GM12878 (cell line): ENCODE results near the gene MED25. TPM values are rescaled to one million over a fixed set of nuclear protein-coding genes. Genes with fewer than 3 reads are reported as not detected.

Experiments
- ATAC-seq: fragments of 200-7000 bp; cut with Tn5 transposase; 3 replicates; pipeline ENCODE4 v1.9.1; 2020; ENCODE audit warnings: mild to moderate bottlenecking, moderate library complexity
- BruUV-seq: library from RNA; stranded (reverse); fragments of 400-500 nt; replicated peaks from 2 replicates; lab custom pipeline; 2021; lab: Mats Ljungman, UMichigan
- CTCF ChIA-PET: fragments of 300-600 bp; sonication (Branson Sonifier 250); formaldehyde crosslinking; extraction: SDS; loops from one replicate; lab custom pipeline; 2021; ENCODE audit warnings: inconsistent platforms; lab: Yijun Ruan, JAX
- POLR2A ChIA-PET: fragments of 350-600 bp; formaldehyde crosslinking; extraction: SDS; loops from one replicate; lab custom pipeline; 2021; ENCODE audit warnings: inconsistent platforms; lab: Charles Lee
- RAD21 ChIA-PET: fragments of 300-600 bp; sonication (Branson Sonifier 250); formaldehyde crosslinking; loops from one replicate; lab custom pipeline; 2023; ENCODE audit warnings: antibody characterized with exemption; ENCODE audit not compliant: unreplicated experiment; lab: Charles Lee
- SMC1A ChIA-PET: fragments of 300-600 bp; sonication (Branson Sonifier 250); formaldehyde crosslinking; loops from one replicate; lab custom pipeline; 2023; ENCODE audit not compliant: unreplicated experiment, uncharacterized antibody; lab: Charles Lee
- DNase-seq: peaks from one replicate; pipeline ENCODE4 v3.0.0-alpha.2; 2011; ENCODE audit warnings: low read depth, low spot score
- FAIRE-seq: peaks from 3 replicates; lab custom pipeline; 2011; peaks lifted over from hg19 to GRCh38; lab: Jason Lieb, UNC
- H2AFZ ChIP-seq: 2 replicates; pipeline ENCODE4 v1.6.0; 2011; ENCODE audit warnings: low read depth, low read length, control low read depth; ENCODE audit not compliant: control insufficient read depth
- H3K27ac ChIP-seq: 2 replicates; pipeline ENCODE4 v1.5.1; 2011; ENCODE audit warnings: control low read depth; ENCODE audit not compliant: control insufficient read depth, insufficient read depth
- H3K27me3 ChIP-seq, 2 experiments: replicated peaks in 1 of 2; 2 replicates each; pipeline versions ENCODE4 v1.6.0 to v1.6.1; 2011; ENCODE audit warnings: low read length in 1 of 2; ENCODE audit not compliant: control insufficient read depth in 2 of 2, insufficient read depth in 2 of 2
- H3K36me3 ChIP-seq, 2 experiments: 2 replicates each; pipeline ENCODE4 v1.5.1; 2011; ENCODE audit warnings: low read length in 1 of 2; ENCODE audit not compliant: control insufficient read depth in 2 of 2, insufficient read depth in 2 of 2
- H3K4me1 ChIP-seq: 2 replicates; pipeline ENCODE4 v1.6.1; 2011; ENCODE audit warnings: mild to moderate bottlenecking, low read length, moderate library complexity, mixed read lengths; ENCODE audit not compliant: control insufficient read depth, insufficient read depth
- H3K4me2 ChIP-seq: 2 replicates; pipeline ENCODE4 v1.6.0; 2011; ENCODE audit warnings: control low read depth; ENCODE audit not compliant: control insufficient read depth, insufficient read depth
- H3K4me3 ChIP-seq: fragments of 200-600 bp; sonication (generic); 2 replicates; pipeline ENCODE4 v1.5.1; 2016
- H3K79me2 ChIP-seq: 2 replicates; pipeline ENCODE4 v1.6.0; 2011; ENCODE audit warnings: low read length; ENCODE audit not compliant: control insufficient read depth, insufficient read depth
- H3K9ac ChIP-seq: 2 replicates; pipeline ENCODE4 v1.8.0; 2011; ENCODE audit warnings: low read length, control low read depth, mixed read lengths; ENCODE audit not compliant: control insufficient read depth, insufficient read depth
- H3K9me3 ChIP-seq: replicated peaks from 3 replicates; pipeline ENCODE4 v1.5.1; 2011; ENCODE audit warnings: mild to moderate bottlenecking, low read length; ENCODE audit not compliant: control insufficient read depth, insufficient read depth
- H4K20me1 ChIP-seq: 2 replicates; pipeline ENCODE4 v1.6.0; 2011; ENCODE audit not compliant: control insufficient read depth, insufficient read depth
- CBX5 ChIP-seq: sonication (generic); IDR thresholded peaks from 2 replicates; pipeline ENCODE4 v1.6.1; 2016; ENCODE audit warnings: low read depth, moderate library complexity, mild to moderate bottlenecking, inconsistent platforms
- CEBPB ChIP-seq, 2 experiments: fragments of 150-350 bp in 1 of 2; IDR thresholded peaks; 2 replicates each; pipeline ENCODE4 v1.6.1; 2012 to 2014; ENCODE audit warnings: low read depth in 2 of 2, low read length in 2 of 2, borderline replicate concordance in 1 of 2, inconsistent platforms in 1 of 2
- CHD1 ChIP-seq: IDR thresholded peaks from 2 replicates; pipeline ENCODE4 v1.6.1; 2012; ENCODE audit warnings: low read depth, low read length, improper control_type of control experiment
- DPF2 ChIP-seq: fragments of 450-650 bp; IDR thresholded peaks from 2 replicates; pipeline ENCODE4 v1.6.1; 2017; ENCODE audit warnings: mild to moderate bottlenecking
- HDGF ChIP-seq: fragments of 450-650 bp; IDR thresholded peaks from 2 replicates; pipeline ENCODE4 v1.6.1; 2016; ENCODE audit warnings: antibody characterized with exemption
- KDM1A ChIP-seq: fragments of 200-600 bp; sonication (generic); IDR thresholded peaks from 2 replicates; pipeline ENCODE4 v1.6.1; 2016; ENCODE audit warnings: borderline replicate concordance
- NFIC ChIP-seq: IDR thresholded peaks from 2 replicates; pipeline ENCODE4 v1.6.1; 2012; ENCODE audit warnings: low read depth, mild to moderate bottlenecking, inconsistent platforms, low read length, moderate library complexity
- NFYA ChIP-seq: IDR thresholded peaks from 2 replicates; pipeline ENCODE4 v1.6.1; 2011; ENCODE audit warnings: low read depth, mild to moderate bottlenecking, low read length, improper control_type of control experiment, borderline replicate concordance
- SIX5 ChIP-seq: IDR thresholded peaks from 2 replicates; pipeline ENCODE4 v1.6.1; 2011; ENCODE audit warnings: mild to moderate bottlenecking, low read depth, low read length, moderate library complexity; ENCODE audit not compliant: severe bottlenecking
- ZNF24 ChIP-seq: fragments of 450-650 bp; IDR thresholded peaks from 2 replicates; pipeline ENCODE4 v1.6.1; 2017; ENCODE audit warnings: antibody characterized with exemption, mild to moderate bottlenecking
- ZNF384 ChIP-seq: IDR thresholded peaks from 2 replicates; pipeline ENCODE4 v1.6.1; 2012; ENCODE audit warnings: low read depth, mild to moderate bottlenecking, low read length, improper control_type of control experiment, borderline replicate concordance
- WGBS: methylation state at CpG from one replicate; pipeline ENCODE4 v1.1.6; 2016; ENCODE audit warnings: low lambda C conversion rate; ENCODE audit not compliant: insufficient replicate concordance, insufficient coverage; ENCODE audit errors: missing lambda C conversion rate; 5-methylcytosine and 5-hydroxymethylcytosine counted together
- in situ Hi-C: fragments of 300-500 bp; cut with MboI; formaldehyde crosslinking; loops from 9 replicates; pipeline ENCODE4 v1.14.3; 2018; ENCODE audit warnings: mixed read lengths
- intact Hi-C: fragments of 100-400 bp; cut with micrococcal nuclease; formaldehyde crosslinking; loops from one replicate; pipeline ENCODE4 v1.14.2; 2022; ENCODE audit not compliant: unreplicated experiment
- polyA plus RNA-seq, 11 experiments: library from polyadenylated mRNA; depleted of rRNA in 4 of 11; unstranded in 6 of 11; stranded (reverse) in 5 of 11; fragments of >200 nt; fragmentation: Nextera tagmentation in 4 of 11; fragmentation: Illumina TruSeq in 1 of 11; extraction: Ambion mirVana in 4 of 11; extraction: Trizol in 1 of 11; gene quantifications; 1 replicate in 1 of 11; 2 replicates in 10 of 11; pipeline versions ENCODE4 v1.2.1 to v1.2.3, GENCODE V29; 2011 to 2016; ENCODE audit warnings: inconsistent platforms in 2 of 11, missing spikeins in 2 of 11, low read depth in 1 of 11
- total RNA-seq, 4 experiments: library from RNA; depleted of rRNA in 3 of 4; stranded (reverse); fragments of >200 nt in 3 of 4; fragmentation: Illumina TruSeq in 1 of 4; extraction: Trizol in 1 of 4; gene quantifications; 2 replicates each; pipeline versions ENCODE4 v1.2.1 to v1.2.3, GENCODE V29; 2013 to 2021
- TF ChIP-seq, protein P1 (sequence below): fragments of 450-650 bp; IDR thresholded peaks from 2 replicates; pipeline ENCODE4 v1.6.1; 2016; ENCODE audit warnings: mild to moderate bottlenecking, moderate library complexity, borderline replicate concordance
- TF ChIP-seq, protein P2 (sequence below): fragments of 450-650 bp; IDR thresholded peaks from 2 replicates; pipeline ENCODE4 v1.6.1; 2017; ENCODE audit warnings: mild to moderate bottlenecking

Gene MED25
- total and polyA plus RNA-seq, 10 of the 15 experiments (the other 5 are each of a cell fraction or from before 2014, with no cell fraction given) = 3.5 to 53.9 (median 17.1) TPM

DNA sequence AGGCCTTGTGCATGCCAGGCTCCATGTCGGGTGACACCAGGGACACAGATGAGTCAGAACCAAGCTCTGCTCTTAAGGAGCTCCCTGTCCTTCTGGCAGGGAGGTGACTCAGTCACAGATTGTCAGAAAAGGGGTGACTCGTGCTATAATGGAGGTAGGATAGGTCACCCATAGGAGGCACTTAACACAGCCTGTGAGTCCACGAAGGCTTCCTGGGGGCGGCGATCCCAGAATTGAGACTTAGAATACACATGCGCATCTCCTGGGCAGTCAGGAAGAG, 24.6 kb upstream of the MED25 start:
- H3K79me2 ChIP-seq = no peaks in the 10 kb centered on the region
- 79% methylated on average over 6 of the region's 6 CpGs for WGBS
- ChIA-PET POLR2A (no interaction called here), CTCF (no interaction called here), SMC1A (no interaction called here), RAD21 (no interaction called here)
- H3K27me3 ChIP-seq = no peaks in the 10 kb centered on the region
- H3K4me3 ChIP-seq = no peak overlapping the region
- in situ Hi-C loops (no loop called here), intact Hi-C loops (no loop called here)
- H3K4me2 ChIP-seq = no peak overlapping the region
- ATAC-seq = no peak
- no peak overlapping the region for H3K27ac ChIP-seq
- no peak for DNase-seq
- BruUV-seq = no TSS peak
- H3K36me3 ChIP-seq = peaks cover 18 to 30% of the 10 kb centered on the region in 2 experiments; a peak in 3 of 4 replicates
- FAIRE-seq = no peak
- no peaks in the 10 kb centered on the region for H4K20me1 ChIP-seq
- H3K9ac ChIP-seq = no peak overlapping the region
- no peak overlapping the region for H2AFZ ChIP-seq
- H3K9me3 ChIP-seq = no peaks in the 10 kb centered on the region
- no peak for TF ChIP-seq DPF2
- TF ChIP-seq ZNF384 = no peak
- TF ChIP-seq CEBPB (IDR thresholded peaks at IDR 0.05; ENCODE audit: borderline replicate concordance in 1 of 2, low read depth in 2 of 2, low read length in 2 of 2) = no peak
- no peak for TF ChIP-seq HDGF
- H3K4me1 ChIP-seq = no peaks in the 10 kb centered on the region

DNA sequence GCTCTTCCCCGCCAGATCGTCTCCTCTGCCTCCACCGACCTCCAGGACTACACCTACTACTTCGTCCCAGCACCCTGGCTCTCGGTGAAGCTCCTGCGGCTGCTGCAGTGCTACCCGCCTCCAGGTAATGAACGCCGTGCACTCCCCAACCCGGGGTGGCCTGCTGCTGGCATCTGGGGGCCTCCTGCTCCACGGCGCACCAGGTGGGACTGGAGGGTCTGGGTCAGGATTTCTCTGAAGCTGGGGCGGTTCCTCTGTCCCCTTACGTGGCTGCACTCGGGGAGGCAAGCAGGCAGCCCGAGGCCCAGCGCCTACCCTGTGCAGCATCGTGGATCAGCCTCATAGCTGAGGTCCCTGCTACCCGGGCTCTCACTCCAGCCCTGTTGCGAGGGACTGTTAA, 22.5 kb upstream of the MED25 start:
- ATAC-seq = no peak
- Histone ChIP-seq H3K4me1 (no peaks in the 10 kb centered on the region), H4K20me1 (no peaks in the 10 kb centered on the region), H3K9ac (no peak overlapping the region), H3K27ac (no peak overlapping the region), H3K4me3 (no peak overlapping the region), H2AFZ (no peak overlapping the region), H3K27me3 (no peaks in the 10 kb centered on the region), H3K36me3 (peaks cover 18 to 40% of the 10 kb centered on the region in 2 experiments; a peak in 3 of 4 replicates), H3K9me3 (no peaks in the 10 kb centered on the region), H3K79me2 (no peaks in the 10 kb centered on the region), H3K4me2 (no peak overlapping the region)
- BruUV-seq = no TSS peak
- in situ Hi-C loops (no loop called here), intact Hi-C loops (no loop called here)
- no peak for FAIRE-seq
- CTCF ChIA-PET = no interaction called here
- POLR2A ChIA-PET = no interaction called here
- DNase-seq = no peak
- RAD21 ChIA-PET = no interaction called here
- SMC1A ChIA-PET = no interaction called here
- 98% methylated on average over 20 of the region's 20 CpGs for WGBS
- TF ChIP-seq ZNF24 (no peak), SIX5 (no peak), KDM1A (no peak), CBX5 (no peak), NFIC (no peak), NFYA (no peak), CHD1 (no peak)
- TF ChIP-seq, protein P1, sequence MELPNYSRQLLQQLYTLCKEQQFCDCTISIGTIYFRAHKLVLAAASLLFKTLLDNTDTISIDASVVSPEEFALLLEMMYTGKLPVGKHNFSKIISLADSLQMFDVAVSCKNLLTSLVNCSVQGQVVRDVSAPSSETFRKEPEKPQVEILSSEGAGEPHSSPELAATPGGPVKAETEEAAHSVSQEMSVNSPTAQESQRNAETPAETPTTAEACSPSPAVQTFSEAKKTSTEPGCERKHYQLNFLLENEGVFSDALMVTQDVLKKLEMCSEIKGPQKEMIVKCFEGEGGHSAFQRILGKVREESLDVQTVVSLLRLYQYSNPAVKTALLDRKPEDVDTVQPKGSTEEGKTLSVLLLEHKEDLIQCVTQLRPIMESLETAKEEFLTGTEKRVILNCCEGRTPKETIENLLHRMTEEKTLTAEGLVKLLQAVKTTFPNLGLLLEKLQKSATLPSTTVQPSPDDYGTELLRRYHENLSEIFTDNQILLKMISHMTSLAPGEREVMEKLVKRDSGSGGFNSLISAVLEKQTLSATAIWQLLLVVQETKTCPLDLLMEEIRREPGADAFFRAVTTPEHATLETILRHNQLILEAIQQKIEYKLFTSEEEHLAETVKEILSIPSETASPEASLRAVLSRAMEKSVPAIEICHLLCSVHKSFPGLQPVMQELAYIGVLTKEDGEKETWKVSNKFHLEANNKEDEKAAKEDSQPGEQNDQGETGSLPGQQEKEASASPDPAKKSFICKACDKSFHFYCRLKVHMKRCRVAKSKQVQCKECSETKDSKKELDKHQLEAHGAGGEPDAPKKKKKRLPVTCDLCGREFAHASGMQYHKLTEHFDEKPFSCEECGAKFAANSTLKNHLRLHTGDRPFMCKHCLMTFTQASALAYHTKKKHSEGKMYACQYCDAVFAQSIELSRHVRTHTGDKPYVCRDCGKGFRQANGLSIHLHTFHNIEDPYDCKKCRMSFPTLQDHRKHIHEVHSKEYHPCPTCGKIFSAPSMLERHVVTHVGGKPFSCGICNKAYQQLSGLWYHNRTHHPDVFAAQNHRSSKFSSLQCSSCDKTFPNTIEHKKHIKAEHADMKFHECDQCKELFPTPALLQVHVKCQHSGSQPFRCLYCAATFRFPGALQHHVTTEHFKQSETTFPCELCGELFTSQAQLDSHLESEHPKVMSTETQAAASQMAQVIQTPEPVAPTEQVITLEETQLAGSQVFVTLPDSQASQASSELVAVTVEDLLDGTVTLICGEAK = no peak
- TF ChIP-seq, protein P2, sequence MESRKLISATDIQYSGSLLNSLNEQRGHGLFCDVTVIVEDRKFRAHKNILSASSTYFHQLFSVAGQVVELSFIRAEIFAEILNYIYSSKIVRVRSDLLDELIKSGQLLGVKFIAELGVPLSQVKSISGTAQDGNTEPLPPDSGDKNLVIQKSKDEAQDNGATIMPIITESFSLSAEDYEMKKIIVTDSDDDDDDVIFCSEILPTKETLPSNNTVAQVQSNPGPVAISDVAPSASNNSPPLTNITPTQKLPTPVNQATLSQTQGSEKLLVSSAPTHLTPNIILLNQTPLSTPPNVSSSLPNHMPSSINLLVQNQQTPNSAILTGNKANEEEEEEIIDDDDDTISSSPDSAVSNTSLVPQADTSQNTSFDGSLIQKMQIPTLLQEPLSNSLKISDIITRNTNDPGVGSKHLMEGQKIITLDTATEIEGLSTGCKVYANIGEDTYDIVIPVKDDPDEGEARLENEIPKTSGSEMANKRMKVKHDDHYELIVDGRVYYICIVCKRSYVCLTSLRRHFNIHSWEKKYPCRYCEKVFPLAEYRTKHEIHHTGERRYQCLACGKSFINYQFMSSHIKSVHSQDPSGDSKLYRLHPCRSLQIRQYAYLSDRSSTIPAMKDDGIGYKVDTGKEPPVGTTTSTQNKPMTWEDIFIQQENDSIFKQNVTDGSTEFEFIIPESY = no peak
